Left ventricle myocardium inferior (tissue), 1 donor: ENCODE results near the gene CRABP1. TPM values are rescaled to one million over a fixed set of nuclear protein-coding genes. Genes with fewer than 3 reads are reported as not detected.

Experiments used
- DNase-seq: peaks from one replicate; pipeline ENCODE4 v3.0.0-alpha.2; 2020
- H3K27ac ChIP-seq: fragments of 200-600 bp; replicated peaks from 2 replicates; pipeline ENCODE4 v1.8.0; 2021
- H3K27me3 ChIP-seq: fragments of 200-600 bp; 2 replicates; pipeline ENCODE4 v1.8.0; 2021; ENCODE audit warnings: low read depth
- H3K36me3 ChIP-seq: fragments of 200-600 bp; 2 replicates; pipeline ENCODE4 v1.8.0; 2021
- H3K4me1 ChIP-seq: fragments of 200-600 bp; 2 replicates; pipeline ENCODE4 v1.8.0; 2021
- H3K4me3 ChIP-seq: fragments of 200-600 bp; 2 replicates; pipeline ENCODE4 v1.8.0; 2021; ENCODE audit warnings: mild to moderate bottlenecking, moderate library complexity
- H3K9me3 ChIP-seq: fragments of 200-600 bp; replicated peaks from 2 replicates; pipeline ENCODE4 v1.8.0; 2021
- intact Hi-C: fragments of 100-400 bp; cut with micrococcal nuclease; formaldehyde crosslinking; loops from one replicate; pipeline ENCODE4 v1.11.0; 2022
- total RNA-seq: library from RNA; stranded (reverse); fragmentation: NEBNext Ultra II Directional; extraction: Animal tissue kit (Norgen Biotek cat#: 25700); gene quantifications from one replicate; pipeline ENCODE4 v1.2.1, GENCODE V29; 2021
- TF ChIP-seq, protein P1 (sequence below): fragments of 200-600 bp; IDR thresholded peaks from 2 replicates; pipeline ENCODE4 v1.8.0; 2021; ENCODE audit warnings: antibody characterized with exemption, mild to moderate bottlenecking, borderline replicate concordance
- donor health status: DM: no; HTN: yes; CAD: no; lungs with severe emphysema.

CRABP1 gene
- total RNA-seq, 1 donor from 2014 or later, result not detected

DNA sequence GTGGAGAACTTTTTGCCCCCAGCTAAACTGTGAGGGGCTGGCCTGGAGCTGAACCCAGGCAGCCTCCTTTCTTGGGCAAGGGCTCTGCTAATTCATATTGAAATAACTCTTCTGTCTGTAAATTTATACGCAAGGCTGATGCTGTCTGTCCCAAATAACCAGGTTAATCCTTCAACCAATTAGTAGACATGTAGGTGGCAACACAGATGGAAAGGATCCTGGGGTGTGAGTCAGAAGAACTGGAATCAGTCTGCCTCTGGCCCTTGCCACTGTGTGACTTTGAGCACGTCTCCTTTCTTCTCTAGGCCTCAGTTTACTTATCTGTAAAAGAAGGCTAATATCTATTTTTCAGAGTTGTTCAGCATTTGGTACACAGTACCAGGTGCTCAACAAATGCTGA, 49.6 kb downstream of the CRABP1 start:
- no peaks in the 10 kb centered on the region for H3K36me3 ChIP-seq
- no peaks in the 10 kb centered on the region for H3K4me1 ChIP-seq
- intact Hi-C loops, result loop anchor here (10.0 kb wide), 1 partner anchor 45 kb away; the partner anchor contains the start of gene CRABP1
- DNase-seq, result no peak
- H3K9me3 ChIP-seq, result no peaks in the 10 kb centered on the region
- TF ChIP-seq, protein P1, sequence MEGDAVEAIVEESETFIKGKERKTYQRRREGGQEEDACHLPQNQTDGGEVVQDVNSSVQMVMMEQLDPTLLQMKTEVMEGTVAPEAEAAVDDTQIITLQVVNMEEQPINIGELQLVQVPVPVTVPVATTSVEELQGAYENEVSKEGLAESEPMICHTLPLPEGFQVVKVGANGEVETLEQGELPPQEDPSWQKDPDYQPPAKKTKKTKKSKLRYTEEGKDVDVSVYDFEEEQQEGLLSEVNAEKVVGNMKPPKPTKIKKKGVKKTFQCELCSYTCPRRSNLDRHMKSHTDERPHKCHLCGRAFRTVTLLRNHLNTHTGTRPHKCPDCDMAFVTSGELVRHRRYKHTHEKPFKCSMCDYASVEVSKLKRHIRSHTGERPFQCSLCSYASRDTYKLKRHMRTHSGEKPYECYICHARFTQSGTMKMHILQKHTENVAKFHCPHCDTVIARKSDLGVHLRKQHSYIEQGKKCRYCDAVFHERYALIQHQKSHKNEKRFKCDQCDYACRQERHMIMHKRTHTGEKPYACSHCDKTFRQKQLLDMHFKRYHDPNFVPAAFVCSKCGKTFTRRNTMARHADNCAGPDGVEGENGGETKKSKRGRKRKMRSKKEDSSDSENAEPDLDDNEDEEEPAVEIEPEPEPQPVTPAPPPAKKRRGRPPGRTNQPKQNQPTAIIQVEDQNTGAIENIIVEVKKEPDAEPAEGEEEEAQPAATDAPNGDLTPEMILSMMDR, result no peak
- H3K4me3 ChIP-seq, result no peak overlapping the region
- no peak overlapping the region for H3K27ac ChIP-seq
- peaks cover 83% of the 10 kb centered on the region for H3K27me3 ChIP-seq

- TF ChIP-seq, protein P1, result no peak
- Histone ChIP-seq H3K4me3 (no peak overlapping the region), H3K4me1 (no peaks in the 10 kb centered on the region), H3K36me3 (no peaks in the 10 kb centered on the region), H3K27me3 (peaks cover 81% of the 10 kb centered on the region), H3K27ac (no peak overlapping the region), H3K9me3 (no peaks in the 10 kb centered on the region)
- DNase-seq, result no peak
- intact Hi-C loops, result loop anchor here (10.0 kb wide), 1 partner anchor 45 kb away; the partner anchor contains the start of gene CRABP1
Observed at GRCh38 chr15:78390242-78390641, 50.1 kb downstream of the CRABP1 start.

GRCh38 chr15:78390826-78391225, 50.7 kb downstream of the CRABP1 start:
- no peaks in the 10 kb centered on the region for H3K9me3 ChIP-seq
- no peaks in the 10 kb centered on the region for H3K4me1 ChIP-seq
- H3K27ac ChIP-seq, result no peak overlapping the region
- intact Hi-C loops, result loop anchor here (10.0 kb wide), 1 partner anchor 46 kb away; the partner anchor contains the start of gene CRABP1
- TF ChIP-seq, protein P1, result no peak
- H3K36me3 ChIP-seq, result no peaks in the 10 kb centered on the region
- H3K27me3 ChIP-seq, result peaks cover 78% of the 10 kb centered on the region
- DNase-seq, result no peak
- H3K4me3 ChIP-seq, result no peak overlapping the region

DNA sequence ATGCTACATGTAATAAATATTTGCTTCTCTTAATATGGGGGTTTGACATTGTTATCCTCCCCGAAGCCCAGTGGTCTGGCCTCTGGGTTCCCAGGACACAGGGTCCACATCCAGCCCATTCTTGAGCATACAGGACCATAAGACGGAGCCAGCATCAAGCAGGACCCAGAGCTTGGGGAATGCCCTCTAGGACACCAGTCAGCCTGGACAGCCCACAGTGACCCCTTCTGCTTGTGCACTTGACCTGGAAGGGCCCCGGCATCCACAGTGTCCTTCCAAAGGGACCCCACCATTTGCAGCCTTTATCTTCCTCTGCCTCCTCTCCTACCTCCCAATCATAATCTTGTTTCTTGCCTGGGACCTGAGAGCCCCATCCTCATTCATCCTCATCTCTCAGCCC, 51.6 kb downstream of the CRABP1 start:
- intact Hi-C loops, result loop anchor here (10.0 kb wide), 1 partner anchor 47 kb away; the partner anchor contains the start of gene CRABP1
- no peak for DNase-seq
- Histone ChIP-seq H3K36me3 (no peaks in the 10 kb centered on the region), H3K9me3 (no peaks in the 10 kb centered on the region), H3K4me3 (no peak overlapping the region), H3K27ac (no peak overlapping the region), H3K4me1 (no peaks in the 10 kb centered on the region), H3K27me3 (peaks cover 69% of the 10 kb centered on the region)
- TF ChIP-seq, protein P1, result no peak

GRCh38 chr15:78392430-78392829, 52.3 kb downstream of the CRABP1 start:
- H3K27me3 ChIP-seq, result peaks cover 62% of the 10 kb centered on the region
- H3K36me3 ChIP-seq, result no peaks in the 10 kb centered on the region
- no peak overlapping the region for H3K27ac ChIP-seq
- H3K4me1 ChIP-seq, result no peaks in the 10 kb centered on the region
- no peaks in the 10 kb centered on the region for H3K9me3 ChIP-seq
- TF ChIP-seq, protein P1, result no peak
- H3K4me3 ChIP-seq, result no peak overlapping the region
- intact Hi-C loops, result loop anchor here (10.0 kb wide), 1 partner anchor 48 kb away; the partner anchor contains the start of gene CRABP1
- DNase-seq, result no peak
